Left cardiac atrium (tissue), 4 donors: ENCODE measurements around the gene KCNT1. TPM values are rescaled to one million over a fixed set of nuclear protein-coding genes. Genes with fewer than 3 reads are reported as not detected.

ENCODE experiments used
- ATAC-seq, 2 donors: fragments of 200-7000 bp; cut with Tn5 transposase; one replicate each; pipeline ENCODE4 v1.9.1; 2020; ENCODE audit warnings: mild to moderate bottlenecking in 2 of 2, moderate library complexity in 2 of 2
- DNase-seq: peaks from one replicate; pipeline ENCODE4 v3.0.0-alpha.2; 2020
- intact Hi-C, 2 donors: fragments of 100-400 bp; cut with DNase I; formaldehyde crosslinking; loops; one replicate each; pipeline versions ENCODE4 v1.14.1 to v1.15.1; 2022 to 2023
- total RNA-seq, 2 donors: library from RNA; stranded (reverse); fragmentation: NEBNext Ultra II Directional; extraction: Animal tissue kit (Norgen Biotek cat#: 25700); gene quantifications; one replicate each; pipeline ENCODE4 v1.2.1, GENCODE V29; 2021
- donor health status: DM: no; HTN: yes; CAD: no.
- donor health status: DM: no; HTN: yes; CAD: no; lungs with severe emphysema.
- donor health status: DM: yes; HTN: yes; CAD: no.
- donor health status: Dilated cardiomyopathy.

Gene KCNT1
- total RNA-seq, 2 donors from 2014 or later: 0.24 to 1.2 TPM

- intact Hi-C loops: no loop called here
- ATAC-seq: no peak
- DNase-seq: no peak
Measured at GRCh38 chr9:135757356-135757755, 55.4 kb downstream of the KCNT1 start.

- intact Hi-C loops: no loop called here
- no peak for DNase-seq
- no peak for ATAC-seq
Measured at GRCh38 chr9:135758056-135758455, 56.1 kb downstream of the KCNT1 start.

DNA sequence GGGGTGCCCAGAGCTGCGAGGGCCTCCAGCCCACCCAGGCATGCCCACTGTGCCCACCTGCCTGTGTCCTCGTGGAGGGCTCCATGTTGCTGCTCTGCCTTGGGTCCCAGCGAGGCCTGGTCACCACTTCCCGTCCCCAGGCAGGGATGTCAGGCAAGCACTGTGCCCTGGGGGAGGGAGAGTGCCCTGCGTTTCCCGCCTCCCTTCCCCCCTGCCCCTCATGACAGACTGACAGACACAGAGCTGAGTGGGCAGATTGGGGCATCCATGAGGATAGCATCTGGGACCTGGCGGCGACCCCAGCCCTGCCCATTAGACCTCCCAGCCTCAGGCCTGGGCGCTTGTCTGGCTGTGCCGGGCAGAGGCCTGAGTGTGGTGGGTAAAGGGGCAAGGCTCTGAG lies 56.9 kb downstream of the KCNT1 start:
- intact Hi-C loops: no loop called here
- no peak for ATAC-seq
- no peak for DNase-seq

DNA sequence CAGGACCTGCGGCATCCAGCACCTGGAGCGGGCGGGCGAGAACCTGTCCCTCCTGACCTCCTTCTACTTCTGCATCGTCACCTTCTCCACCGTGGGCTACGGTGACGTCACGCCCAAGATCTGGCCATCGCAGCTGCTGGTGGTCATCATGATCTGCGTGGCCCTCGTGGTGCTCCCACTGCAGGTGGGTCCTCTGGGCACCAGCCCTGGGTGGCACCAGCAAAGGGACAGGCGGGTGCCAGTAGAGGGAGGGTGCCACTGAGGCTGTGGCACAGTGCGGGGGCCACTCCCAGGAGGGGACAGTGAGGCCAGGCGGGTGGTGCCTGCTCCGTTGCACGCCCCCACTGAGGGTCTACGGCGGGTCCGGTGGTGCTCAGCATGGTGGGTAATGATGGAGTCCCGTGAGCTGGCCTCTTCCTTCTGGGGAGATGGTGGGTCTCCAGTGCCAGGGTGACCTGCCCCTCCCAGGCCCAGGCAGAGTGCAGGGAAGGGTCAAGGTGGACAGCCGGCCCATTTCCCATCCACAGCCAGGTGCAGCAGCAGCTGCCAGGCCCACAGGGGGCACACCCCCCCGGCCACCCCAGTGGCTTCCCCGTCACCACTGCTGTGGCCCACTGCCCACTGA lies 57.8 kb downstream of the KCNT1 start:
- no peak for ATAC-seq
- DNase-seq: no peak
- intact Hi-C loops: no loop called here

- ATAC-seq (no peak), DNase-seq (no peak)
- intact Hi-C loops: no loop called here
Measured at GRCh38 chr9:135760465-135760864, 58.5 kb downstream of the KCNT1 start.

- ATAC-seq (no peak), DNase-seq (no peak)
- intact Hi-C loops: no loop called here
Measured at GRCh38 chr9:135761150-135761844, 59.3 kb downstream of the KCNT1 start.

- DNase-seq (no peak), ATAC-seq (no peak)
Measured at GRCh38 chr9:135761845-135762168, 59.8 kb downstream of the KCNT1 start.

DNA sequence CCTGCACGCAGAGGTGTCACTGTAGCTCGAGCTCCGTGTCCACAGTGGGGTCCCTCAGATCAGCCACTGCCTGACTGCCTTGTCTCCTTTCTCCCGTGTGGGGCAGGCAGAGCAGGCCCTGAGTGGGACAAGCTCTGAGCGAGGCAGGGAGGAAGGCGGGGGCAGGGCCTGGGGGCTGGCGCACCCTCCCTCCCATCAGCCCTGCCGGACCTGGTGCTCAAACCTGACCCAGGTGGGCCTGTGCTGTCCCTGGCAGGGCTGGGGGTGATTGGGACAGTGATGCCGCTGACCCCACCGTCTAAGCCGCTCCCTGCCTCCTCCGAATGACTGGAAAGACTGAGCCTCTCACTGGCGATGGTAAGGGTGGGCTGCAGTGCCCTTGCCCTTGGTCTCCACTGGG lies 60.9 kb downstream of the KCNT1 start:
- no peak for ATAC-seq
- intact Hi-C loops: no loop called here
- no peak for DNase-seq

More at GRCh38 chr9:135761845-135762168, 59.8 kb downstream of the KCNT1 start:
- intact Hi-C loops: no loop called here

DNA sequence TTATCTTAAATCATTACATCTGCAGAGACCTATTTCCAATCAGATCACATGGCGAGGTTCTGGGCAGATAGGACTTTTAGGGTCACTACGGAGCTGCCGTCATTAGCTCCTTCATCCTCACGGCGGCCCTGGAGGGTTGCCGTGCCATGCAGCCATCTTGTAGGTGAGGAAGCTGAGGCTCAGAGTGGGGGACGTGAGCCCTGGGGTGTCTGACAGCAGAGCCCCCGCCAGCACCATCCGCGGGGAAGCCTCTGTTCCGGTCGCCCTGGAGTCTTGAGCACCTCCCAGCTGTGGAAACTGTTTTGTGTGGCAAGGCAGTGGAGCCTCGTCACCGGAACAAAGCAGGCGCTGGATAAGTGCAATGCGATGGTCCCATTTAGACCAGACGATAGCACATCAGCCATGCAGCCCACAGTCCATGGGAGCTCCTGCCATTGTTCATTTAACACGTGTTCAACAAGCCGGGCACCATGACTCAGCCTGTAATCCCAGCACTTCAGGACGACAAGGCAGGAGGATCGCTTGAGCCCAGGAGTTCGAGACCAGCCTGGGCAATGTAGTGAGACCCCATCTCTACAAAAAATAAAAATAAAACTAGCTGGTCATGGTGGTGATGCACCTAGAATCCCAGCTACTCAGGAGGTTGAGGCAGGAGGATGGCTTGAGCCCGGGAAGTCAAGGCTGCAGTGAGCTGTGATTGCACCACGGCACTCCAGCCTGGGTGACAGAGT lies 61.9 kb downstream of the KCNT1 start:
- no peak for DNase-seq
- no peak for ATAC-seq
- intact Hi-C loops: no loop called here

- ATAC-seq (no peak), DNase-seq (no peak)
- intact Hi-C loops: no loop called here
Measured at GRCh38 chr9:135764731-135765130, 62.7 kb downstream of the KCNT1 start.

- no peak for ATAC-seq
- intact Hi-C loops: no loop called here
- no peak for DNase-seq
Measured at GRCh38 chr9:135765416-135765815, 63.4 kb downstream of the KCNT1 start.

GRCh38 chr9:135766251-135766650 lies 64.3 kb downstream of the KCNT1 start:
- intact Hi-C loops: no loop called here
- DNase-seq (no peak), ATAC-seq (no peak)

GRCh38 chr9:135766707-135767106 lies 64.7 kb downstream of the KCNT1 start:
- intact Hi-C loops: no loop called here
- DNase-seq: no peak
- no peak for ATAC-seq

DNA sequence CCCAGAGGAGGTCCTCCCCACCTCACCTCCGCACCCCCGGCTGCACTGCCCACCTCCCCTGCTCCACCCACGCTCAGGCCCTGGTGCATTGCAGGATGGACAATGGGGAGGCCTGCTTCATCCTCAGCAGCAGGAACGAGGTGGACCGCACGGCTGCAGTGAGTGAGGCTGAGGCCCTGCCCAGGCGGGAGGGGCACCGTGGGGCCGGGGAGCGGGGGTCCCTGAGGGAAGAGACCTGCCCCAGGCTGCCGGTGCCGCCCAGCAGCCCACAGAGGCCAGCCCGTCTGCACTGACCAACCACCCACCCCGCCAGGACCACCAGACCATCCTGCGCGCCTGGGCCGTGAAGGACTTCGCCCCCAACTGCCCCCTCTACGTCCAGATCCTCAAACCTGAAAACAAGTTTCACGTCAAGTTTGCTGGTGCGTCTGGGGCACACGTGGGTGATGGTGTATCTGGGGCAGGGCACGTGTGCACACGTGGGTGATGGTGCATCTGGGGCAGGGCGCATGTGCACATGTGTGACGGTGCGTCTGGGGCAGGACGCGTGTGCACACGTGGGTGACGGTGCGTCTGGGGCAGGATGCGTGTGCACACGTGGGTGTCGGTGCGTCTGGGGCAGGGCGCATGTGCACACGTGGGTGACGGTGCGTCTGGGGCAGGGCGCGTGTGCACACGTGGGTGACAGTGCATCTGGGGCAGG lies 66.7 kb downstream of the KCNT1 start:
- intact Hi-C loops: no loop called here
- ATAC-seq (no peak), DNase-seq (no peak)

- intact Hi-C loops: no loop called here
- DNase-seq (no peak), ATAC-seq (no peak)
Measured at GRCh38 chr9:135769489-135770202, 67.7 kb downstream of the KCNT1 start.

DNA sequence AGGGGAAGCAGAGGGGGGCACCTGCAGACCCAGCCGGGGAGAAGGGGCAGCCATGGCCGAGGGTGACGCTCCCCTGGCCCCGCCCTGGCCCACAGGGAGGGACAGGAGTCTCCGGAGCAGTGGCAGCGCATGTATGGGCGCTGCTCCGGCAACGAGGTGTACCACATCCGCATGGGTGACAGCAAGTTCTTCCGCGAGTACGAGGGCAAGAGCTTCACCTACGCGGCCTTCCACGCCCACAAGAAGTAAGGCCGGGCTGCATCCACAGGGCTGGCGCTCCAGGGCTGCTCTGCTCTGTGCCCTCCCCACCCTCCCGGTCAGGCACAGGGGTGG lies 68.2 kb downstream of the KCNT1 start:
- no peak for DNase-seq
- intact Hi-C loops: no loop called here
- ATAC-seq: no peak

- ATAC-seq (no peak), DNase-seq (no peak)
- intact Hi-C loops: no loop called here
Measured at GRCh38 chr9:135770771-135771170, 68.8 kb downstream of the KCNT1 start.

DNA sequence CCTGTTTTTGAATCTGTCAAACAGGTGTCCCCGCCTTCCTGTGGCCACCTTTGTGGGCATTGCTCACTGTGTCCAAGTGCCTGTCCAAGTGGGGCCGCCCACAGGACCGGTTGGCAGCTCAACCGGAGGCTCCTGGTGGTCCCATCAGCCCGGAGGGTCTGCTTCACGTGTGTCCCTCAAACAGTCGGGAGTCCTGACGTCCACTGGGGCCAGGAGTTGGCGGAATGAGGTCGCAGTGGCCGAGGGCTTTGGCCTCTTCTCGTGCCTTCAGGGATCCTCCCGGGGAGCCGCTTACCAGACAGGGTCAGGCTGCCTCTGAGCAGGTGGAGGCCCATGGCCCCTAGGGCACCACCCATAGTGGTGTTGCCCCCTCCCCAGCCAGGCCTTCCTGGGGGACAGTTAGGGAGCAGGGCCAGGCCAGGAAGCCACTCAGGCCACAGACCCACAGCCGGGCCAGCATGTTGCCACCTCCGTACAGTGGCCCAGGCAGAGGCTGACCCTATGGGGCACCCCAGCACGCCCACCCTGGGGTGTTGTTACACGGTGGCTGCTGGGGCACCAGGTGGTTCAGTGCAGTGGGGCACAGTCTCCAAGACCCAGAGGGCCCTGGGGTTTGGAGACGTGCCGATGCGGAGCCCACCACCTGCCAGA lies 69.5 kb downstream of the KCNT1 start:
- DNase-seq (no peak), ATAC-seq (no peak)
- intact Hi-C loops: no loop called here

DNA sequence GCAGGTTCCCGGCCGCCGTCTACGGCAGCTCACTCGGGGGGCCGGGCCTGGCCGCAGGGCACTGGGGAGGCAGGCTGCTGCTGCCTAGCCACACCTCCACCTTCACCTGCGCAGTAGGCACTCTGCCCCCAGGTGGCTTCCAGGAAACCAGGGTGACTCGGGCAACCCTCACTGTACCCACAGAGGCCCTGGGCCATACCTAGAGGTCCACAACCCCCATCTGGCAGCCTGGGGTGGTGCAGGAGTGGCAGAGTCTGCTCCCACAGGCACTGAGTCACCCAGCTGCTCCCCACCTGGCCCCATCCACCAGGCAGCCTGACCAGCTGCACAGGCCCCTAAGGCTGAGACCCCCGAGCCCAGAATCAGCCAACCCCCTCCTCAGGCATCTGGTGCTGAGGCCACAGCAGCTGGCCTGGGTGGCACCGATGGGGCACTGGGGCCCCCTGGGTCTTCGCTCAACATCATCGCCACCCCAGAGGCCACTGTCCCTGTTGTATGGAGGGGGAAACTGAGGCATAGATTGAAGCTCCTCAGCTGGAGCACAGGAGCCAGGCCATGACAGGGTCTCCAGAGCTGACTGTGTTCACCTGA lies 70.2 kb downstream of the KCNT1 start:
- DNase-seq (no peak), ATAC-seq (no peak)
- intact Hi-C loops: no loop called here
